ENCODE measurements around the gene KRTAP17-1.

DNA sequence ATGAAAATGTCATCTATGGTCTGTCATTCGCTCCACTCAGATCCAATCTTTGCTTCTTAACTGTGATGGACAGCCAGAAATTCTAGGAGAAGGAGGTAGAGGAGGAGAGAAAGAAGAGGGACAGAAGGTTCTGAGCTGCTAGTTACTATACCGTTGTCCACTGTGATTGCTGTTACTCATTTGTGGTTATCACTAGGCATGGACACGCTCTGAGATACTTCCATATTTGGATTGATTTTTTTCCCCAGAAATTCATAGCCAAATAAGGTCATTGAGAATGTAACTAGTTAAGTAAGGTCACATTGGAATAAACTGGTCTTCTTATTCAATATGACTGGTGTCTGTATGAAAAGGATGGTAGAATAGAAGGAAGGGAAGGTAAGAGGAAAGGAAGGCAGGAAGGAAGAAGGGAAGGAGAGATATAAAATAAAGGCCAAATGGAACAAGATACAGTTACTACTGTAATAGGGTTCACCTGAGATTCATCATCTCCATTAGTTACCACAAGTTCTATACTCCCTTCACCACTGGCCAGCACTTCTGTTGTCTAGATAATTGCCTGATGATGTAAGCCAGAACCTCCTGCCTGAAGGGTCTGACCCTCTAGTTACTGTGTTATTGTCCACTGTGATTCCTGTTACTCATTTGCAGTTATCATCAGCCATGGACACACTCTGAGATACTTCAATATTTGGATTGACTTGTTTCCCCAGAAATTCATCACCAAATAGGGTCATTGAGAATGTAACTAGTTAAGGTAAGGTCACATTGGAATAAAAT lies 37.1 kb downstream of the KRTAP17-1 start:
- TF ChIP-seq POLR2A (IDR thresholded peaks at IDR 0.05; ENCODE audit: low read depth, low read length): no peak
- no peak for TF ChIP-seq POLR2AphosphoS5 (IDR thresholded peaks at IDR 0.05; ENCODE audit: low read depth, low read length)
- no peak for TF ChIP-seq PAX5 (IDR thresholded peaks at IDR 0.05; ENCODE audit: insufficient read depth, low read length, severe bottlenecking)

Measured in GM12891 (cell line).